ENCODE data around the gene DCAF7.

DCAF7 gene

DNA sequence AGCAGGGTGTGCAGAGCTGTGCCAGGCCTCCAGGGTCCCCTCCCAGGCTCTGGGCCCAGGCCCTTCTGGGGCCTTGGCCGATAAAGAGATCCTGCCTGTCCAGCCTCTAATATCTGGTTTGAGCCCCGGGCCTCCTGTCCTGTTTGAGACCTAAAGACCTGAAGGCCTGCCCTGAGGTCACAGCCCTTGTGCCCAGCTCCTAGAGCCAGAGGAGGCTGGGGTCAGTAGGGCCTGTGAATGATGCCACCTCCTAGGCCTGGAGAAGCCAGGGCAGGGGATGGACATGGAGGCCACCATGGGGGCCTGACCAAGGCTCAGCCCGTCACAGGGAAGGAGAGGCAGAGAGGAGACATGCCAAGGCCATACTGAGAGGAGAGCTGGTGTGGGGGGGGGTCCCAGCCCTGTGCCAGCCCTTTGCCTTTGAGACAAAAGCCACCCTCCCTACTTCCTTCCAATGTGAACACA is 19.7 kb upstream of the DCAF7 start:
- Histone ChIP-seq H3K9ac (ENCODE audit: low read length) (no peak overlapping the region), H3K9me3 (ENCODE audit: insufficient read depth, low read length) (no peaks in the 10 kb centered on the region), H3K27ac (ENCODE audit: low read length) (no peak overlapping the region), H3K36me3 (replicated peaks; ENCODE audit: low read depth, low read length) (no peaks in the 10 kb centered on the region), H3K4me3 (ENCODE audit: low read length) (no peak overlapping the region), H3K27me3 (ENCODE audit: low read depth, low read length) (no peaks in the 10 kb centered on the region; the same call in 1 of the 2 replicates), H3K79me2 (ENCODE audit: low read length) (no peaks in the 10 kb centered on the region), H4K20me1 (ENCODE audit: insufficient read depth, low read length) (no peaks in the 10 kb centered on the region), H3K4me2 (ENCODE audit: low read length) (no peak overlapping the region), H2AFZ (ENCODE audit: low read depth, low read length) (no peak overlapping the region), H3K4me1 (ENCODE audit: low read length) (no peaks in the 10 kb centered on the region)
- TF ChIP-seq, protein P1, sequence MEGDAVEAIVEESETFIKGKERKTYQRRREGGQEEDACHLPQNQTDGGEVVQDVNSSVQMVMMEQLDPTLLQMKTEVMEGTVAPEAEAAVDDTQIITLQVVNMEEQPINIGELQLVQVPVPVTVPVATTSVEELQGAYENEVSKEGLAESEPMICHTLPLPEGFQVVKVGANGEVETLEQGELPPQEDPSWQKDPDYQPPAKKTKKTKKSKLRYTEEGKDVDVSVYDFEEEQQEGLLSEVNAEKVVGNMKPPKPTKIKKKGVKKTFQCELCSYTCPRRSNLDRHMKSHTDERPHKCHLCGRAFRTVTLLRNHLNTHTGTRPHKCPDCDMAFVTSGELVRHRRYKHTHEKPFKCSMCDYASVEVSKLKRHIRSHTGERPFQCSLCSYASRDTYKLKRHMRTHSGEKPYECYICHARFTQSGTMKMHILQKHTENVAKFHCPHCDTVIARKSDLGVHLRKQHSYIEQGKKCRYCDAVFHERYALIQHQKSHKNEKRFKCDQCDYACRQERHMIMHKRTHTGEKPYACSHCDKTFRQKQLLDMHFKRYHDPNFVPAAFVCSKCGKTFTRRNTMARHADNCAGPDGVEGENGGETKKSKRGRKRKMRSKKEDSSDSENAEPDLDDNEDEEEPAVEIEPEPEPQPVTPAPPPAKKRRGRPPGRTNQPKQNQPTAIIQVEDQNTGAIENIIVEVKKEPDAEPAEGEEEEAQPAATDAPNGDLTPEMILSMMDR (IDR thresholded peaks at IDR 0.05; ENCODE audit: low read depth, low read length) = no peak
- no peak for TF ChIP-seq EZH2phosphoT487 (IDR thresholded peaks at IDR 0.05; ENCODE audit: low read depth)

DNA sequence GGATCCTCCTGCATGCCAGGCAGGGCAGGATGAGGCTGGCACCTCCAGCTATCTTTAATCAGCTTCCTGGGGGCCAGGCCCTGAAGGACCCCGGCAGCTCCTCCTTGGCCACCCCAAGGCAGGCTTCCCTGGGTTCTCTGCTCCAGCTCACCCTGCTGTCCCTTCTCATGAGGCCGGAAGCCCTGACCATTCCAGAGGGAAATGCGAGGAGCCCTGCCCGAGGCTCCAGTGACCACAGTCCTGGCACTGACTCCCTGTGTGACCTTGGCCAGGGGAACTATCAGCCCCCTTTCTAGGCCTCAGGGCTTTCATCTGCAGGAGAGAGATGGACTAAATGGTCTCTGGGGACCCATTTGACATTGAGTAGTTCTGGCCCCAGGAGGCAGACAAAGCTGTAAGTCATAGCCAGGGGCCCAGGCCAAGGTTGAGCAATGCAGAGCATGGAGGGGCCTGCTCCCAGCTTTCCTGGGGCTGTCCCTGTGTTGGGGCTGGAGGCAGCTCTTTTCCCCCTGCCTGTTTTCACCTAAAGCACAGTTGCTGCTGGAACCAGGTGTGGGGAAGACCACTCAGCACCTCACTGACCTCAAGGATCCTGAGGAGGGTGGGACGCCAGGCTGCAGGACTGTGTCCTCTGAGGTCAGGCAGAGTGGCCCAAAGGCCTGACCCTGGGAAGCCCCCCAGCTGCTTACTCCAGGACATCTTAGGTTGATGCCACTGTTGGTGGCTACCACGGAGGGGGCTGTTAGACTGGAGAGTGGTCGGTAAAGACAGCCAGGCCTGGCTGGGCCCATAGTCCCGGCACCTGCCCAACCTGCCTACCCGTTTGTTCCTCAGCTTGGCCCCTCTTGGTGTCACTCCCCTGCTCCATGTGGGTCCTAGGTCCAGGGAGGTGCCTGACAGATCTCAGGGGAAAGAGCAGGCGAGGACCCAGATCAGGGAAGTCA is 19.0 kb upstream of the DCAF7 start:
- Histone ChIP-seq H4K20me1 (ENCODE audit: insufficient read depth, low read length) (no peaks in the 10 kb centered on the region), H3K4me3 (ENCODE audit: low read length) (no peak overlapping the region), H3K9ac (ENCODE audit: low read length) (no peak overlapping the region), H3K9me3 (ENCODE audit: insufficient read depth, low read length) (no peaks in the 10 kb centered on the region), H3K4me1 (ENCODE audit: low read length) (no peaks in the 10 kb centered on the region), H2AFZ (ENCODE audit: low read depth, low read length) (no peak overlapping the region), H3K27me3 (ENCODE audit: low read depth, low read length) (no peaks in the 10 kb centered on the region; the same call in 1 of the 2 replicates), H3K27ac (ENCODE audit: low read length) (no peak overlapping the region), H3K4me2 (ENCODE audit: low read length) (no peak overlapping the region), H3K36me3 (replicated peaks; ENCODE audit: low read depth, low read length) (no peaks in the 10 kb centered on the region), H3K79me2 (ENCODE audit: low read length) (no peaks in the 10 kb centered on the region)
- TF ChIP-seq EZH2phosphoT487 (IDR thresholded peaks at IDR 0.05; ENCODE audit: low read depth) = no peak
- TF ChIP-seq, protein P1 (IDR thresholded peaks at IDR 0.05; ENCODE audit: low read depth, low read length) = no peak

DNA sequence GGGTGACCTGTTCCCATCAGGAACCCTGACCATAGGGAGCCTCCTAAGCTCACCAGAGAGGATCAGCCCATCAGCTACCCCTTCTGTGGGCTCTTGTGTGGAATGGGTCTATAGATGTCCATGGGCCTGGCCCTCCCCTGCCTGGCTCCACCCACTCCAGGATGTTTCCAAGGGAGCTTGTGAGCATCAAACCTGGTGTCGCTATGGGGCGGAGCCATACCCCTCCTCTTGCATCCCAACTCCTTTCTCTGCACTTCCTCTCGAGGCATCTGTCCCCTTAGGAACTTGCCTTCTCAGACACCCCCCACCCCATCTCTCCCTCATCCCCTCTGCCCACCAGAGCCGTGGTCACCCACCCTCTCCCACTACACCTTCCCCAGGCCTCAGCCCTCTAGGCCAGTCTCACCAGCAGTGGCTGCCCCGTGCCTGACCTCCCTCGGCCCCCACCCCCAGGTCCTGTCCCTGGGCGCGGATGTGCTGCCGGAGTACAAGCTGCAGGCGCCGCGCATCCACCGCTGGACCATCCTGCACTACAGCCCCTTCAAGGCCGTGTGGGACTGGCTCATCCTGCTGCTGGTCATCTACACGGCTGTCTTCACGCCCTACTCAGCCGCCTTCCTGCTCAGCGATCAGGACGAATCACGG is 16.7 kb upstream of the DCAF7 start:
- Histone ChIP-seq H3K9me3 (ENCODE audit: insufficient read depth, low read length) (no peaks in the 10 kb centered on the region), H3K27ac (ENCODE audit: low read length) (no peak overlapping the region), H3K79me2 (ENCODE audit: low read length) (no peaks in the 10 kb centered on the region), H4K20me1 (ENCODE audit: insufficient read depth, low read length) (no peaks in the 10 kb centered on the region), H3K4me2 (ENCODE audit: low read length) (no peak overlapping the region), H3K36me3 (replicated peaks; ENCODE audit: low read depth, low read length) (no peaks in the 10 kb centered on the region), H2AFZ (ENCODE audit: low read depth, low read length) (no peak overlapping the region), H3K9ac (ENCODE audit: low read length) (no peak overlapping the region), H3K4me3 (ENCODE audit: low read length) (no peak overlapping the region), H3K4me1 (ENCODE audit: low read length) (no peaks in the 10 kb centered on the region), H3K27me3 (ENCODE audit: low read depth, low read length) (no peaks in the 10 kb centered on the region)
- TF ChIP-seq, protein P1 (IDR thresholded peaks at IDR 0.05; ENCODE audit: low read depth, low read length) = no peak
- no peak for TF ChIP-seq EZH2phosphoT487 (IDR thresholded peaks at IDR 0.05; ENCODE audit: low read depth)

DNA sequence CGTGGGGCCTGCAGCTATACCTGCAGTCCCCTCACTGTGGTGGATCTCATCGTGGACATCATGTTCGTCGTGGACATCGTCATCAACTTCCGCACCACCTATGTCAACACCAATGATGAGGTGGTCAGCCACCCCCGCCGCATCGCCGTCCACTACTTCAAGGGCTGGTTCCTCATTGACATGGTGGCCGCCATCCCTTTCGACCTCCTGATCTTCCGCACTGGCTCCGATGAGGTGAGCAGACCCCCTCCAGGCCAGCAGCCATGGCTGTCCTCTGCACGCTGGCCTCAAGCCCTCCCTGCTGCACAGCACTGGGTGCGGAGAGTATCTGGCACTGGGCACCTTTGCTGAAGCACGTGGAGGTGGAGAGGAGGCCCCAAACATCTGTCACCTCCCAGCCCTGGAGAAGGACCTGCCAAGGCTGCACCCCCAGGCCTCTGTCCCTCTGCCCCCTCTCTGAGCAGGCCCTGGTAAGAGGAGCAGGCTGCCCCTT is 16.2 kb upstream of the DCAF7 start:
- Histone ChIP-seq H3K36me3 (replicated peaks; ENCODE audit: low read depth, low read length) (no peaks in the 10 kb centered on the region), H3K4me1 (ENCODE audit: low read length) (no peaks in the 10 kb centered on the region), H3K27ac (ENCODE audit: low read length) (no peak overlapping the region), H3K4me3 (ENCODE audit: low read length) (no peak overlapping the region), H4K20me1 (ENCODE audit: insufficient read depth, low read length) (no peaks in the 10 kb centered on the region), H3K9me3 (ENCODE audit: insufficient read depth, low read length) (no peaks in the 10 kb centered on the region), H3K4me2 (ENCODE audit: low read length) (no peak overlapping the region), H2AFZ (ENCODE audit: low read depth, low read length) (no peak overlapping the region), H3K27me3 (ENCODE audit: low read depth, low read length) (no peaks in the 10 kb centered on the region), H3K79me2 (ENCODE audit: low read length) (no peaks in the 10 kb centered on the region), H3K9ac (ENCODE audit: low read length) (no peak overlapping the region)
- TF ChIP-seq, protein P1 (IDR thresholded peaks at IDR 0.05; ENCODE audit: low read depth, low read length) = no peak
- no peak for TF ChIP-seq EZH2phosphoT487 (IDR thresholded peaks at IDR 0.05; ENCODE audit: low read depth)
